Measurements from ENCODE around the gene PDLIM4.

Gene PDLIM4

DNA sequence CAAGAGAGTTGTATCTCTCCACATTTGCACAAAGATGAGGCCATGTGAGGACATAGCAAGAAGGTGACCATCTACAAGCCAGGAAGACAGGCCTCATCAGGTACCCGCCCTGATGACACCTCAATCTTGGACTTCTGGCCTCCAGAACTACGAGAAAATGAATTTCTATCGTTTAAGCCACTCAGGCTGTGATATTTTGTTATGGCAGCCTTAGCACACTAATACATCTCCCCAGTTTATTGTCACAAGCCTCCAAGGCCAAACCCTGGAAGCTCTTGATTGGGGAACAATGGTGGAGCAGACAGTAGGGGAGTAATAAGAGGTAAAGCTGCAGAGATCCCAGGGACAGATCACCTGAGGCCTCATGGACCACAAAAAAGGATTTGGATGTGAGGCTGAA lies 22.2 kb upstream of the PDLIM4 start:
- Mint-ChIP-seq H3K9me3 (no peaks in the 10 kb centered on the region), H3K27me3 (ENCODE audit: low read depth, poor library complexity) (peaks cover 18% of the 10 kb centered on the region), H3K4me1 (peaks cover 5% of the 10 kb centered on the region), H3K36me3 (ENCODE audit: low read depth) (no peaks in the 10 kb centered on the region), H3K4me3 (no peak overlapping the region), H3K27ac (no peak overlapping the region)
- TF ChIP-seq CTCF (IDR thresholded peaks at IDR 0.05): no peak
- DNase-seq: no peak

GRCh38 chr5:132237141-132237540 lies 20.4 kb upstream of the PDLIM4 start:
- Mint-ChIP-seq H3K27ac (peak overlapping the region; percentile 12), H3K4me3 (no peak overlapping the region), H3K36me3 (ENCODE audit: low read depth) (no peaks in the 10 kb centered on the region), H3K9me3 (peaks cover 3% of the 10 kb centered on the region), H3K27me3 (ENCODE audit: low read depth, poor library complexity) (peaks cover 8% of the 10 kb centered on the region), H3K4me1 (peaks cover 5% of the 10 kb centered on the region)
- DNase-seq: no peak
- no peak for TF ChIP-seq CTCF (IDR thresholded peaks at IDR 0.05)

- H3K9me3 Mint-ChIP-seq: peaks cover 6% of the 10 kb centered on the region
- no peak overlapping the region for H3K27ac Mint-ChIP-seq
- H3K36me3 Mint-ChIP-seq (ENCODE audit: low read depth): no peaks in the 10 kb centered on the region
- H3K27me3 Mint-ChIP-seq (ENCODE audit: low read depth, poor library complexity): peaks cover 5% of the 10 kb centered on the region
- H3K4me3 Mint-ChIP-seq: no peak overlapping the region
- peaks cover 5% of the 10 kb centered on the region for H3K4me1 Mint-ChIP-seq
- no peak for DNase-seq
- TF ChIP-seq CTCF (IDR thresholded peaks at IDR 0.05): no peak
Observed at GRCh38 chr5:132237670-132238069, 19.8 kb upstream of the PDLIM4 start.

GRCh38 chr5:132238169-132238744 lies 19.2 kb upstream of the PDLIM4 start:
- no peak overlapping the region for H3K27ac Mint-ChIP-seq
- H3K4me3 Mint-ChIP-seq: no peak overlapping the region
- H3K36me3 Mint-ChIP-seq (ENCODE audit: low read depth): no peaks in the 10 kb centered on the region
- peaks cover 6% of the 10 kb centered on the region for H3K27me3 Mint-ChIP-seq (ENCODE audit: low read depth, poor library complexity)
- DNase-seq: peak; percentile 88
- peaks cover 5% of the 10 kb centered on the region for H3K4me1 Mint-ChIP-seq
- H3K9me3 Mint-ChIP-seq: peaks cover 12% of the 10 kb centered on the region
- peak; percentile 79 for TF ChIP-seq CTCF (IDR thresholded peaks at IDR 0.05)

GRCh38 chr5:132238901-132239500 lies 18.5 kb upstream of the PDLIM4 start:
- Mint-ChIP-seq H3K27ac (no peak overlapping the region), H3K36me3 (ENCODE audit: low read depth) (peaks cover 2% of the 10 kb centered on the region), H3K9me3 (peaks cover 17% of the 10 kb centered on the region), H3K4me1 (peaks cover 5% of the 10 kb centered on the region), H3K27me3 (ENCODE audit: low read depth, poor library complexity) (peaks cover 7% of the 10 kb centered on the region), H3K4me3 (no peak overlapping the region)
- TF ChIP-seq CTCF (IDR thresholded peaks at IDR 0.05): no peak
- DNase-seq: no peak

DNA sequence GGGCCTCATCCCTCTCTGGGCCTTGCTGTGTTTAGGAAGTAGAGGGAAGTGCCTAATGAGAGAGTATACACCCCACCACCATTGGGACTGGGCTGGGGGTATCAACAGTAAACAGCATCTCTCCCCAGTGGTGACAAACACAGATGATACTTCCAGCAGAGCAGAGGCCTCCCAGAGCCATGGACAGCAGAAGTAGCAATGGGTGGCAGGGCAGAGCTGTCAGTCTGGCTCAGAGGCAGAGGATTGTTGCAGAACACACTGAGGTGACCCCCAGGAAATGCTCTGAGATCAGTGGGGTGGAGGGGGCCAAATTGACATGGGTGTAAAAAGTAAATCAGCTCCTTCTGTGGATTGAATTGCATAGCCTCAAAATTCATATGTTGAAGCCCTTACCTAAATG lies 17.7 kb upstream of the PDLIM4 start:
- peaks cover 5% of the 10 kb centered on the region for H3K4me1 Mint-ChIP-seq
- no peak overlapping the region for H3K4me3 Mint-ChIP-seq
- peaks cover 10% of the 10 kb centered on the region for H3K27me3 Mint-ChIP-seq (ENCODE audit: low read depth, poor library complexity)
- peaks cover 25% of the 10 kb centered on the region for H3K9me3 Mint-ChIP-seq
- peaks cover 6% of the 10 kb centered on the region for H3K36me3 Mint-ChIP-seq (ENCODE audit: low read depth)
- DNase-seq: no peak
- TF ChIP-seq CTCF (IDR thresholded peaks at IDR 0.05): no peak
- H3K27ac Mint-ChIP-seq: no peak overlapping the region

All from nephron progenitor cell (in vitro differentiated cells).